Inferior parietal cortex (tissue), 1 donor: ENCODE measurements around the gene ADCYAP1R1.
A peak's percentile ranks its signal among the peaks of the same experiment; 100 is the strongest.

Source experiments
- DNase-seq: peaks from one replicate; pipeline ENCODE4 v3.0.0-alpha.2; 2016; ENCODE audit errors: extremely low spot score

ADCYAP1R1 gene

GRCh38 chr7:31106303-31107105 is 54.4 kb downstream of the ADCYAP1R1 start:
- no peak for DNase-seq

- DNase-seq = no peak
Observed at GRCh38 chr7:31107106-31108090, 55.3 kb downstream of the ADCYAP1R1 start.

- no peak for DNase-seq
Observed at GRCh38 chr7:31108097-31108657, 56.1 kb downstream of the ADCYAP1R1 start.

GRCh38 chr7:31109751-31110150 is 57.6 kb downstream of the ADCYAP1R1 start:
- DNase-seq = no peak

- DNase-seq = no peak
Observed at GRCh38 chr7:31110331-31111108, 58.4 kb downstream of the ADCYAP1R1 start.

- DNase-seq = no peak
Observed at GRCh38 chr7:31111109-31111451, 59.0 kb downstream of the ADCYAP1R1 start.

- DNase-seq = no peak
Observed at GRCh38 chr7:31113660-31114059, 61.6 kb downstream of the ADCYAP1R1 start.

- DNase-seq = no peak
Observed at GRCh38 chr7:31114593-31115343, 62.7 kb downstream of the ADCYAP1R1 start.

- DNase-seq = no peak
Observed at GRCh38 chr7:31116615-31117014, 64.5 kb downstream of the ADCYAP1R1 start.

GRCh38 chr7:31119249-31119648 is 67.1 kb downstream of the ADCYAP1R1 start:
- DNase-seq = no peak

- no peak for DNase-seq
Observed at GRCh38 chr7:31120800-31121513, 68.8 kb downstream of the ADCYAP1R1 start.

- DNase-seq = no peak
Observed at GRCh38 chr7:31121601-31122000, 69.5 kb downstream of the ADCYAP1R1 start.

- DNase-seq = peak; percentile 89
Observed at GRCh38 chr7:31122649-31123058, 70.5 kb downstream of the ADCYAP1R1 start.

GRCh38 chr7:31123321-31123720 is 71.2 kb downstream of the ADCYAP1R1 start:
- DNase-seq = no peak

GRCh38 chr7:31123726-31124125 is 71.6 kb downstream of the ADCYAP1R1 start:
- no peak for DNase-seq

GRCh38 chr7:31125171-31125570 is 73.1 kb downstream of the ADCYAP1R1 start:
- DNase-seq = no peak

- no peak for DNase-seq
Observed at GRCh38 chr7:31126976-31127375, 74.9 kb downstream of the ADCYAP1R1 start.

- DNase-seq = no peak
Observed at GRCh38 chr7:31129067-31129466, 77.0 kb downstream of the ADCYAP1R1 start.

GRCh38 chr7:31133497-31133896 is 81.4 kb downstream of the ADCYAP1R1 start:
- no peak for DNase-seq
